Gastrocnemius medialis (tissue), 4 donors: ENCODE results near the gene SMYD3.

Experiments used
- CTCF ChIP-seq, 5 experiments: fragments of 450-650 bp in 3 of 5; fragments of 200-600 bp in 2 of 5; sonication (generic) in 2 of 5; IDR thresholded peaks in 4 of 5; conservative IDR thresholded peaks in 1 of 5; 1 replicate in 4 of 5; 2 replicates in 1 of 5; pipeline ENCODE4 v1.5.1; 2016 to 2019; ENCODE audit warnings: antibody characterized with exemption in 5 of 5, mild to moderate bottlenecking in 3 of 5, moderate library complexity in 3 of 5
- POLR2A ChIP-seq, 2 donors: fragments of 450-650 bp; IDR thresholded peaks; one replicate each; pipeline ENCODE4 v1.6.1; 2017; ENCODE audit warnings: antibody characterized with exemption in 2 of 2, mild to moderate bottlenecking in 2 of 2, moderate library complexity in 2 of 2

GRCh38 chr1:246066573-246066972, 440.5 kb downstream of the SMYD3 start:
- no peak for TF ChIP-seq CTCF (IDR thresholded peaks at IDR 0.05 in 4 of 5, conservative IDR thresholded peaks at IDR 0.05 in 1 of 5)
- TF ChIP-seq POLR2A (IDR thresholded peaks at IDR 0.05): no peak
